Hepatocyte (in vitro differentiated cells): ENCODE results near the gene HOXA5. TPM values are rescaled to one million over a fixed set of nuclear protein-coding genes. Genes with fewer than 3 reads are reported as not detected.

Experiments
- DNase-seq: peaks from one replicate; pipeline ENCODE4 v3.0.0-alpha.2; 2016; ENCODE audit warnings: low spot score
- H2AFZ ChIP-seq: fragments of 200-600 bp; sonication (generic); 2 replicates; pipeline ENCODE4 v1.6.0; 2016; ENCODE audit warnings: antibody characterized with exemption, mild to moderate bottlenecking
- H3K27ac ChIP-seq: fragments of 200-600 bp; sonication (generic); 2 replicates; pipeline ENCODE4 v1.5.1; 2016; ENCODE audit warnings: mild to moderate bottlenecking
- H3K27me3 ChIP-seq: fragments of 200-600 bp; sonication (generic); 2 replicates; pipeline ENCODE4 v1.6.1; 2016
- H3K36me3 ChIP-seq: fragments of 200-600 bp; sonication (generic); replicated peaks from 2 replicates; pipeline ENCODE4 v1.5.1; 2016; ENCODE audit warnings: low read depth; ENCODE audit not compliant: insufficient read depth
- H3K4me1 ChIP-seq: fragments of 200-600 bp; sonication (generic); 2 replicates; pipeline ENCODE4 v1.5.1; 2016; ENCODE audit warnings: mild to moderate bottlenecking, moderate library complexity; ENCODE audit not compliant: insufficient read depth
- H3K4me2 ChIP-seq: fragments of 200-600 bp; sonication (generic); 2 replicates; pipeline ENCODE4 v1.6.0; 2016
- H3K4me3 ChIP-seq: fragments of 200-600 bp; sonication (generic); 2 replicates; pipeline ENCODE4 v1.5.1; 2016; ENCODE audit warnings: mild to moderate bottlenecking
- H3K79me2 ChIP-seq: fragments of 200-600 bp; sonication (generic); 2 replicates; pipeline ENCODE4 v1.6.0; 2017; ENCODE audit warnings: mild to moderate bottlenecking
- H3K9me2 ChIP-seq: fragments of 200-600 bp; sonication (generic); replicated peaks from 2 replicates; pipeline ENCODE4 v1.6.0; 2017; ENCODE audit warnings: mild to moderate bottlenecking; ENCODE audit not compliant: insufficient read depth
- H3K9me3 ChIP-seq: fragments of 200-600 bp; sonication (generic); 2 replicates; pipeline ENCODE4 v1.5.1; 2016; ENCODE audit warnings: low read depth, mild to moderate bottlenecking
- H4K20me1 ChIP-seq: fragments of 200-600 bp; sonication (generic); 2 replicates; pipeline ENCODE4 v1.6.0; 2016; ENCODE audit warnings: mild to moderate bottlenecking; ENCODE audit not compliant: insufficient read depth, poor library complexity, severe bottlenecking
- EZH2 ChIP-seq: fragments of 200-600 bp; sonication (generic); IDR thresholded peaks from 2 replicates; pipeline ENCODE4 v1.6.1; 2016; ENCODE audit warnings: antibody characterized with exemption, mild to moderate bottlenecking, borderline replicate concordance
- EZH2phosphoT487 ChIP-seq: fragments of 200-600 bp; sonication (generic); IDR thresholded peaks from one replicate; pipeline ENCODE4 v1.6.1; 2018; ENCODE audit warnings: antibody characterized with exemption, mild to moderate bottlenecking, low read depth, moderate library complexity; ENCODE audit not compliant: unreplicated experiment, severe bottlenecking
- WGBS: methylation state at CpG from one replicate; pipeline ENCODE4 v1.1.6; 2016; ENCODE audit warnings: low lambda C conversion rate; ENCODE audit errors: missing lambda C conversion rate; 5-methylcytosine and 5-hydroxymethylcytosine counted together
- polyA plus RNA-seq: library from polyadenylated mRNA; unstranded; fragments of >200 nt; fragmentation: Nextera tagmentation; extraction: Ambion mirVana; gene quantifications from 2 replicates; pipeline ENCODE4 v1.2.1, GENCODE V29; 2016
- total RNA-seq: library from RNA; depleted of rRNA; stranded (reverse); fragments of >200 nt; gene quantifications from 2 replicates; pipeline ENCODE4 v1.2.3, GENCODE V29; 2014
- TF ChIP-seq, protein P1 (sequence below): fragments of 200-600 bp; sonication (generic); IDR thresholded peaks from 2 replicates; pipeline ENCODE4 v1.5.1; 2016; ENCODE audit warnings: antibody characterized with exemption, mild to moderate bottlenecking; ENCODE audit not compliant: poor library complexity

HOXA5 gene
- total and polyA plus RNA-seq, 2 experiments from 2014 or later: 0.70 to 0.92 TPM

- no peak overlapping the region for H3K4me3 ChIP-seq
- no peak overlapping the region for H3K4me2 ChIP-seq
- 62% methylated on average over 1 of the region's 1 CpG for WGBS
Observed at GRCh38 chr7:27138472-27138871, 5.0 kb downstream of the HOXA5 start.

GRCh38 chr7:27137640-27138315 lies 5.7 kb downstream of the HOXA5 start:
- Histone ChIP-seq H3K4me1 (peaks cover 15% of the 10 kb centered on the region), H4K20me1 (no peaks in the 10 kb centered on the region), H3K9me2 (no peaks in the 10 kb centered on the region), H3K4me3 (no peak overlapping the region), H3K9me3 (no peaks in the 10 kb centered on the region), H3K27me3 (peaks cover 97% of the 10 kb centered on the region), H3K4me2 (no peak overlapping the region), H3K36me3 (no peaks in the 10 kb centered on the region), H2AFZ (no peak overlapping the region), H3K79me2 (no peaks in the 10 kb centered on the region), H3K27ac (no peak overlapping the region)
- no peak for DNase-seq
- WGBS: 79% methylated on average over 2 of the region's 2 CpGs
- TF ChIP-seq EZH2: no peak

More at GRCh38 chr7:27138472-27138871, 5.0 kb downstream of the HOXA5 start:
- Histone ChIP-seq H3K79me2 (no peaks in the 10 kb centered on the region), H3K27ac (no peak overlapping the region), H3K27me3 (peaks cover 97% of the 10 kb centered on the region), H3K9me2 (no peaks in the 10 kb centered on the region), H3K9me3 (no peaks in the 10 kb centered on the region), H3K36me3 (no peaks in the 10 kb centered on the region), H4K20me1 (no peaks in the 10 kb centered on the region), H2AFZ (no peak overlapping the region), H3K4me1 (peaks cover 20% of the 10 kb centered on the region)
- DNase-seq: no peak
- TF ChIP-seq, protein P1, sequence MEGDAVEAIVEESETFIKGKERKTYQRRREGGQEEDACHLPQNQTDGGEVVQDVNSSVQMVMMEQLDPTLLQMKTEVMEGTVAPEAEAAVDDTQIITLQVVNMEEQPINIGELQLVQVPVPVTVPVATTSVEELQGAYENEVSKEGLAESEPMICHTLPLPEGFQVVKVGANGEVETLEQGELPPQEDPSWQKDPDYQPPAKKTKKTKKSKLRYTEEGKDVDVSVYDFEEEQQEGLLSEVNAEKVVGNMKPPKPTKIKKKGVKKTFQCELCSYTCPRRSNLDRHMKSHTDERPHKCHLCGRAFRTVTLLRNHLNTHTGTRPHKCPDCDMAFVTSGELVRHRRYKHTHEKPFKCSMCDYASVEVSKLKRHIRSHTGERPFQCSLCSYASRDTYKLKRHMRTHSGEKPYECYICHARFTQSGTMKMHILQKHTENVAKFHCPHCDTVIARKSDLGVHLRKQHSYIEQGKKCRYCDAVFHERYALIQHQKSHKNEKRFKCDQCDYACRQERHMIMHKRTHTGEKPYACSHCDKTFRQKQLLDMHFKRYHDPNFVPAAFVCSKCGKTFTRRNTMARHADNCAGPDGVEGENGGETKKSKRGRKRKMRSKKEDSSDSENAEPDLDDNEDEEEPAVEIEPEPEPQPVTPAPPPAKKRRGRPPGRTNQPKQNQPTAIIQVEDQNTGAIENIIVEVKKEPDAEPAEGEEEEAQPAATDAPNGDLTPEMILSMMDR: no peak
- TF ChIP-seq EZH2 (no peak), EZH2phosphoT487 (no peak)

DNA sequence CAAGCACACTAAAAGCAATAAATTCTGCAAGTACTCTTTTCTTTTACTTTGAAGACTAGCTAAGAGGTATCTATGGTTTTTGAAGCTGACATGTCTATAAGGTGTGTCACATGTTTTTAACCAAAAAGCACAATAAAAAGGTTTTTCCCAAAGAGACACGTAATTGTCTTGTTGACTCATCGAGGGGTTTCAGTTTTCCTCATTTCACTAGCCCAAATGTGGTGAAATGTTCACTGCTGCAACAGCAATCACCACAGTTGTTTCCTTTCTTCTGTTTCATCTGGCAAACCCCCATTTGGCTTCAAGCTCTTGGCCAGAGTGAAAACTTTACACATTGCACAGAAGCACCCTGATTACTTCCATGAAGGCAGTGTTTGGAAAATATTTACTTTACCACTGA lies 9.1 kb downstream of the HOXA5 start:
- TF ChIP-seq EZH2phosphoT487: no peak
- no peak for TF ChIP-seq EZH2
- TF ChIP-seq, protein P1: no peak
- Histone ChIP-seq H3K4me3 (no peak overlapping the region), H3K27ac (no peak overlapping the region), H3K4me2 (no peak overlapping the region), H3K9me2 (no peaks in the 10 kb centered on the region), H3K27me3 (peaks cover 85% of the 10 kb centered on the region), H3K9me3 (no peaks in the 10 kb centered on the region), H3K79me2 (no peaks in the 10 kb centered on the region), H4K20me1 (no peaks in the 10 kb centered on the region), H3K36me3 (no peaks in the 10 kb centered on the region), H3K4me1 (peaks cover 12% of the 10 kb centered on the region), H2AFZ (no peak overlapping the region)
- DNase-seq: no peak
- WGBS: 42% methylated on average over 2 of the region's 2 CpGs

DNA sequence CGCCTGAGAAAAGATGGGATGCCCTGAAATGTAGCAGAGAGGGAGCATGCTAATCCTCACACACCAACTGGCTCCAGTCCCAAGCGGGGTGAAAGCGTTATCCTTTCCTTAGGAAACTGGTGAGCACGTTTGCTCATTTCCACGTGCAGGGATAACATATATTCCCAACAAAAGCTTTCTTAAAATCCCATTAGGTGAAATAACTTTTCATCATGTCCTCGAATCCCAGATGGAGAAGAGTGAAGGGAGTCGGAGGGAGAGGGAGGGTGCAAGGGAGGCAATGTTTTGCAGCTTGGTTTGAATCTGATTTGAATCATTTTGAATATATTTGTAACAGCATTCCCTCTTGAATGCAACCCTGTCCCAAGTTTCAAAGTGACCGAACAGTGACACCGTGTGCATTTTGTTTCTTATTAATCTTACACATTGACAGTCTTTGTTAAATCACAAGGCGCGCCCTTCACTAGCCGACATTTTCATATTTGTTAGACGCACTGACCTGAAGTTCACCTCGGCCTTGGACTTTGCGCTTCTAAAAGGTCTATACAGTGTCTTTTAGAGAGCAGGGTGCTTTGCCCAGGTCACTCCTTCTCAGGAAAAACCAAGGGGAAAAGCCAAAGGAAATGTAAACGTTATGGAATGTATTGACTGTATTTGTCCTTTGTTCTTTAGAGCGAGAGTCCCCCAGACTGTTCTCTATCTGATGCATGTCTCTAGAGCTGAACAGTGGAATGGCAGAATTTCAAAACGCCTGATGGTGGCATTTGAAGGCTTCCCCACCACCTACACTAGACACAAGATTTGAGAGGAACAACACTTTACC lies 9.9 kb downstream of the HOXA5 start:
- Histone ChIP-seq H2AFZ (no peak overlapping the region), H3K4me3 (no peak overlapping the region), H4K20me1 (no peaks in the 10 kb centered on the region), H3K4me1 (peaks cover 10% of the 10 kb centered on the region), H3K79me2 (no peaks in the 10 kb centered on the region), H3K36me3 (no peaks in the 10 kb centered on the region), H3K9me2 (no peaks in the 10 kb centered on the region), H3K27me3 (peaks cover 85% of the 10 kb centered on the region), H3K9me3 (no peaks in the 10 kb centered on the region), H3K27ac (no peak overlapping the region), H3K4me2 (no peak overlapping the region)
- DNase-seq: no peak
- 32% methylated on average over 18 of the region's 18 CpGs for WGBS
- TF ChIP-seq EZH2: peak; percentile 31
- no peak for TF ChIP-seq EZH2phosphoT487
